Neutrophil (primary cell): ENCODE data around the gene KIF26B.

Source experiments
- H3K27ac ChIP-seq: fragments of 200-600 bp; sonication (generic); 2 replicates; pipeline ENCODE4 v1.5.1; 2016; ENCODE audit warnings: mild to moderate bottlenecking, moderate library complexity
- H3K27me3 ChIP-seq: fragments of 200-600 bp; sonication (generic); 2 replicates; pipeline ENCODE4 v1.6.0; 2016; ENCODE audit warnings: mild to moderate bottlenecking
- H3K36me3 ChIP-seq: fragments of 200-600 bp; sonication (generic); 2 replicates; pipeline ENCODE4 v1.5.1; 2017
- H3K4me1 ChIP-seq, 2 experiments: fragments of 200-600 bp in 1 of 2; sonication (generic) in 1 of 2; 1 replicate in 1 of 2; 2 replicates in 1 of 2; pipeline versions ENCODE4 v1.5.1 to v1.6.1; 2013 to 2016; ENCODE audit warnings: low read depth in 1 of 2, low read length in 1 of 2, mild to moderate bottlenecking in 1 of 2, moderate library complexity in 1 of 2; ENCODE audit not compliant: control insufficient read depth in 1 of 2, insufficient read depth in 1 of 2
- H3K4me3 ChIP-seq, 2 experiments: fragments of 200-600 bp in 1 of 2; sonication (generic) in 1 of 2; 1 replicate in 1 of 2; 2 replicates in 1 of 2; pipeline ENCODE4 v1.5.1; 2013 to 2016; ENCODE audit warnings: low read depth in 1 of 2, low read length in 1 of 2, mild to moderate bottlenecking in 1 of 2, moderate library complexity in 1 of 2
- H3K9me3 ChIP-seq: fragments of 200-600 bp; sonication (generic); 2 replicates; pipeline ENCODE4 v1.5.1; 2016
- TF ChIP-seq, protein P1 (sequence below): fragments of 200-600 bp; sonication (generic); IDR thresholded peaks from 2 replicates; pipeline ENCODE4 v1.5.1; 2016; ENCODE audit warnings: antibody characterized with exemption

Gene KIF26B

DNA sequence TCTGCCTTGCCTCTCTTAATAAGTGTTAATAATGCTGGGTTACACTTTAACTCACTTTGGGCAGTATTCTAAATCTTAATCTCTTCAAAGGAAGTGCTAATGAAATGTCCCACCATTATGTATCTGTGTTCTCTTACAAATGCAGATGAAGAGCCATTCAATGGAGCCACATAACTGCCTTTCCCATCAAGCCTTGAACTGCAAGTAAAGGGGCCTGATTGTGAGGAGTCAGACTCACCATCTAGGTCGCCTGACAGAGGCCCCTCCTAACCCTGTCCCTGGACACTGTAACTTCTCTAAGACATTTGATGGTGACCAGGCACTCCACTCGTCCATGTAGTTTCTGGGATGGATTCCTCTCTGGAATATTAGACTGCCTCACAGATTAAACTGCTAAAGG lies 329.4 kb downstream of the KIF26B start:
- TF ChIP-seq, protein P1, sequence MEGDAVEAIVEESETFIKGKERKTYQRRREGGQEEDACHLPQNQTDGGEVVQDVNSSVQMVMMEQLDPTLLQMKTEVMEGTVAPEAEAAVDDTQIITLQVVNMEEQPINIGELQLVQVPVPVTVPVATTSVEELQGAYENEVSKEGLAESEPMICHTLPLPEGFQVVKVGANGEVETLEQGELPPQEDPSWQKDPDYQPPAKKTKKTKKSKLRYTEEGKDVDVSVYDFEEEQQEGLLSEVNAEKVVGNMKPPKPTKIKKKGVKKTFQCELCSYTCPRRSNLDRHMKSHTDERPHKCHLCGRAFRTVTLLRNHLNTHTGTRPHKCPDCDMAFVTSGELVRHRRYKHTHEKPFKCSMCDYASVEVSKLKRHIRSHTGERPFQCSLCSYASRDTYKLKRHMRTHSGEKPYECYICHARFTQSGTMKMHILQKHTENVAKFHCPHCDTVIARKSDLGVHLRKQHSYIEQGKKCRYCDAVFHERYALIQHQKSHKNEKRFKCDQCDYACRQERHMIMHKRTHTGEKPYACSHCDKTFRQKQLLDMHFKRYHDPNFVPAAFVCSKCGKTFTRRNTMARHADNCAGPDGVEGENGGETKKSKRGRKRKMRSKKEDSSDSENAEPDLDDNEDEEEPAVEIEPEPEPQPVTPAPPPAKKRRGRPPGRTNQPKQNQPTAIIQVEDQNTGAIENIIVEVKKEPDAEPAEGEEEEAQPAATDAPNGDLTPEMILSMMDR = no peak
- H3K27ac ChIP-seq = no peak overlapping the region
- no peaks in the 10 kb centered on the region for H3K9me3 ChIP-seq
- H3K4me3 ChIP-seq = no peak overlapping the region
- no peaks in the 10 kb centered on the region for H3K27me3 ChIP-seq
- H3K36me3 ChIP-seq = no peaks in the 10 kb centered on the region
- no peaks in the 10 kb centered on the region for H3K4me1 ChIP-seq

DNA sequence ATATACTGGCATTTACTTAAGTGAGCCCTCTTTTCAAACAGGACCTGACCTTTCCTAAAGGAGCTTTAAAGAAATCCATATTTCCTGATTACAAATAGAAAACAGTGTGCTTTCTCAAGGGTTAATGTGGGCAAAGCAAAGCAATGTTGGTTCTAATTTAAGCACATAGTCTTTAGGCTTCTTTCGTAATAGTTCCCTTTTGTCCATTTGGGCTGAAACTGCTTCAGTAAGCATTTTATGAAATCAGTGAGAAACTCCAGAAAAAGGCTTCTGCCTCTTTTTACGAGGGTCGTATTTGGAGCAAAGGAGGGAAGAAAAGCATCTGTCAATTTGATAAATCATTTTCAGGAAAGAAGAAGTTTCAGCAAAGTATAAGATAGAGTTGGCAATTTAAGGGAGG lies 331.2 kb downstream of the KIF26B start:
- H3K4me3 ChIP-seq = no peak overlapping the region
- TF ChIP-seq, protein P1 = no peak
- H3K27ac ChIP-seq = no peak overlapping the region
- H3K9me3 ChIP-seq = no peaks in the 10 kb centered on the region
- no peaks in the 10 kb centered on the region for H3K36me3 ChIP-seq
- H3K27me3 ChIP-seq = no peaks in the 10 kb centered on the region
- H3K4me1 ChIP-seq = no peaks in the 10 kb centered on the region

DNA sequence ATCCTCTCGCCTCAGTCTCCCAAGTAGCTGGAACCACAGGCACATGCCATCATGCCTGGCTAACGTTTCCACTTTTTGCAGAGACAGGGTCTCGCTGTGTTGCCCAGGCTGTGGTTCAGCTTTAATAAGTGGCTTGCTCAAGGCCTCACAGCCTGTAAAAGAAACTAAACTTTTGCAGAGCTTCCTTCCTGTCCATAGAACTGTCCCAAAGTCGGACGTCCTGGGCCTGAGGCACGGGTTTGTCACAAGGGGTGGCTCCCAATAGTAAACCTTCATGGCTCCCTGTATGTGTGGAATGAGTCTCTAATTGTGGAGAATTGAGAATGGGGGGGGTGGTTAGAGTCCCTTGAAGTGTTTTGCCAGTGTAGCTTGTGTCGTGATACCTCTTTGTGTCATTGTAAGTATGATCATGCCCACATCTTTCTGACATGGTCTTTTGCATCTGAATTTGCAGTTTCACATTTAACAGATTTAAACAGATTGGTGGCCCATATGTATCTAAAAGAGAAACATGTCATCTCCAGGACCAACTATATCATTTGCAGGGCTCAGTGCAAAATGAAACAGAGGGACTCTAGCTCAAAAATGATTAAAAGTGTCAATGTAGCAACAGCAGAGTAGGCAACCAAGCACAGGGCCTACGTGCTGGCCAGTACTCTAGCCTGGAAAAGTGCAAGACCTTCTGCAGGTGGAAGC lies 332.1 kb downstream of the KIF26B start:
- Histone ChIP-seq H3K27me3 (no peaks in the 10 kb centered on the region), H3K4me3 (no peak overlapping the region), H3K9me3 (no peaks in the 10 kb centered on the region), H3K4me1 (no peaks in the 10 kb centered on the region), H3K36me3 (no peaks in the 10 kb centered on the region), H3K27ac (no peak overlapping the region)
- TF ChIP-seq, protein P1 = no peak

DNA sequence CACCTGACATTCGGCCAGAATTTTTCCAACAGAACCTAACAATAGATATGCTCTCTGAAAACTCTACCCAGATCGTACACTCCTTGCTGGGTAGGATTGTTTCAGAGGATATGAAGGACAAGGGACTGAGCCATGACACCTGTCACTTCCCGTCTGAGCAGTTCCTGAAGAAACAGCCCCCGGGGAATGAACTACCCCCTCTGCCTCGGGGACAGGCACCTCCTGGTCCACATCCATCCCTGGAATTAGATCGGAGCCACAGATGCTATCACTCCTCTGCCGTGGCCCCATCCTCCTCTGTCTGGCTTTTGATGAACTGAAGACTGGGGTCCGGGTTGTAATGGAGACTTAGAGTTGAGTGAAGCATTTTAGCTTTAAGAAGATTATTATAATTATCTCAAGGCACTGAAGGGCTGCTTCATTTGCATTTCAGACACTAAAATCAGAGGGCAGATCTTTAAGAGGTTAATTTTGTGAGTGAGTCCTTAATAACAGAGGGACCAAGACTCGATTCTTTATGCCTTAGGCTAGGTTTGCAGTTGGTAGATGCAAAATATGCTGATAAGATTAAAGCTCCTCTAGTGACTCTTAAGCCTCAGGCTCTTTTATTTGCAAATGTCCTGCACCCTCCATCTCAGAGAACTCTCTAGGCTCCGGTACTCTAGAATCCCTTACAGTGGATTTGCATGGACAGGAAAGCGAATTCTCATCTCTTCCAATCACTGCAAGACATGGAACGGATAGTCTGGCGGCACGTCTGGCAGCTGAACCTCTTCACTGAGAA lies 333.8 kb downstream of the KIF26B start:
- no peaks in the 10 kb centered on the region for H3K9me3 ChIP-seq
- H3K27me3 ChIP-seq = no peaks in the 10 kb centered on the region
- no peak overlapping the region for H3K4me3 ChIP-seq
- TF ChIP-seq, protein P1 = no peak
- H3K4me1 ChIP-seq = no peaks in the 10 kb centered on the region
- H3K27ac ChIP-seq = no peak overlapping the region
- H3K36me3 ChIP-seq = no peaks in the 10 kb centered on the region

DNA sequence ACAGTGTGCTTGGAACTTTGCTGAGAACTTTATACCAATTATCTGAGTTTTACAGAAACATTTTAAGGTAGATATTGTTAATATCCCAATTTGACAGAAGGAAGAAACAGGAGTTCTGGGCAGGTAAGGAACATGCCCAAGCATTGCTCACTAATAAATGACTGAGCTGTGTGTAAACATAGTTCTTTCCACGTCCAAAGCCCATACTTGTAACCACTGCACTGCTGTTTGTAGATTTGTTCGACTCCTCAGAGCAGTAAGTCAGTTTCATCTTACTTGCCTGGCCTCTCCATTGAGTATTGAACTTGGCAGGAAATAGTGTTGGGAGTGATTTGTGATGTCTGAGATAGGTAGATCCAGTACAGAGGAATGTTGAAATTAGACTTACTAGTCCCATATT lies 335.1 kb downstream of the KIF26B start:
- no peaks in the 10 kb centered on the region for H3K9me3 ChIP-seq
- no peaks in the 10 kb centered on the region for H3K4me1 ChIP-seq
- H3K4me3 ChIP-seq = no peak overlapping the region
- TF ChIP-seq, protein P1 = no peak
- no peak overlapping the region for H3K27ac ChIP-seq
- H3K36me3 ChIP-seq = no peaks in the 10 kb centered on the region
- H3K27me3 ChIP-seq = no peaks in the 10 kb centered on the region
